K562 (cell line): ENCODE results near the gene ZNF672. TPM values are rescaled to one million over a fixed set of nuclear protein-coding genes. Genes with fewer than 3 reads are reported as not detected.

Experiments
- ARID3B ChIP-seq: fragments of 250-450 bp; sonication (Bioruptor Pico); IDR thresholded peaks from 2 replicates; pipeline ENCODE4 v1.4.0; 2020; ENCODE audit warnings: borderline replicate concordance
- ATF3 ChIP-seq, 2 experiments: fragments of 450-650 bp in 1 of 2; sonication (generic) in 1 of 2; formaldehyde crosslinking in 1 of 2; IDR thresholded peaks in 1 of 2; conservative IDR thresholded peaks in 1 of 2; 2 replicates each; pipeline versions ENCODE4 v1.6.1 to v1.8.1; 2016 to 2023; ENCODE audit warnings: mild to moderate bottlenecking in 2 of 2, moderate library complexity in 2 of 2, inconsistent platforms in 1 of 2, missing genetic modification reagents in 1 of 2
- CEBPZ ChIP-seq: fragments of 150-350 bp; IDR thresholded peaks from 2 replicates; pipeline ENCODE4 v1.6.1; 2014; ENCODE audit warnings: low read depth, mild to moderate bottlenecking, low read length, borderline replicate concordance
- EP400 ChIP-seq: fragments of 450-650 bp; IDR thresholded peaks from 2 replicates; pipeline ENCODE4 v1.6.1; 2017; ENCODE audit warnings: antibody characterized with exemption, mild to moderate bottlenecking, moderate library complexity
- GABPB1 ChIP-seq: sonication (generic); formaldehyde crosslinking; IDR thresholded peaks from 2 replicates; pipeline ENCODE4 v1.8.0; 2022; ENCODE audit warnings: mild to moderate bottlenecking, missing genetic modification reagents
- GTF3C2 ChIP-seq: IDR thresholded peaks from 3 replicates; pipeline ENCODE4 v1.6.1; 2011; ENCODE audit warnings: borderline replicate concordance, mild to moderate bottlenecking, moderate library complexity; ENCODE audit not compliant: insufficient read length; ENCODE audit errors: extremely low read depth
- HNRNPH1 ChIP-seq: fragments of 200-400 bp; formaldehyde crosslinking; optimal IDR thresholded peaks from 2 replicates; pipeline ENCODE3; 2017; ENCODE audit warnings: low read depth, mild to moderate bottlenecking, low read length, moderate library complexity
- MCM7 ChIP-seq, 2 experiments: fragments of 450-650 bp; IDR thresholded peaks; 2 replicates each; pipeline ENCODE4 v1.6.1; 2016 to 2018
- MEF2D ChIP-seq: conservative IDR thresholded peaks from 2 replicates; pipeline ENCODE4 v1.6.1; 2016; ENCODE audit warnings: low read depth, missing genetic modification characterization, missing compliant biosample characterization
- MEIS2 ChIP-seq: fragments of 450-650 bp; IDR thresholded peaks from 2 replicates; pipeline ENCODE4 v1.6.1; 2014; ENCODE audit warnings: mild to moderate bottlenecking; ENCODE audit not compliant: partially characterized antibody
- TBP ChIP-seq: optimal IDR thresholded peaks from 2 replicates; pipeline ENCODE3; 2011; ENCODE audit warnings: low read depth, low read length, improper control_type of control experiment
- THAP12 ChIP-seq: fragments of 250-450 bp; sonication (Bioruptor Pico); IDR thresholded peaks from 2 replicates; pipeline ENCODE4 v1.9.0; 2021; ENCODE audit warnings: mild to moderate bottlenecking, inconsistent platforms
- XRCC5 ChIP-seq: fragments of 200-400 bp; formaldehyde crosslinking; IDR thresholded peaks from 2 replicates; pipeline ENCODE4 v1.6.1; 2017; ENCODE audit warnings: low read depth, mild to moderate bottlenecking, low read length
- ZBTB17 ChIP-seq: fragments of 450-650 bp; formaldehyde crosslinking; IDR thresholded peaks from 2 replicates; pipeline ENCODE4 v1.4.0; 2020; ENCODE audit warnings: mild to moderate bottlenecking
- ZNF12 ChIP-seq: sonication (generic); formaldehyde crosslinking; IDR thresholded peaks from 2 replicates; pipeline ENCODE4 v1.4.0; 2020; ENCODE audit warnings: mild to moderate bottlenecking, missing genetic modification reagents
- ZNF586 ChIP-seq: fragments of 450-650 bp; formaldehyde crosslinking; conservative IDR thresholded peaks from 2 replicates; pipeline ENCODE4 v1.4.0; 2020; ENCODE audit warnings: mild to moderate bottlenecking, moderate library complexity
- polyA plus RNA-seq, 8 experiments: library from polyadenylated mRNA; depleted of rRNA in 4 of 8; stranded (reverse) in 5 of 8; unstranded in 3 of 8; fragments of >200 nt; fragmentation: Nextera tagmentation in 2 of 8; fragmentation: Illumina TruSeq in 1 of 8; extraction: Ambion mirVana in 2 of 8; extraction: Trizol in 1 of 8; gene quantifications; 2 replicates each; pipeline versions ENCODE4 v1.2.1 to v1.2.3, GENCODE V29; 2011 to 2014; ENCODE audit warnings: inconsistent platforms in 1 of 8, missing spikeins in 1 of 8
- total RNA-seq, 7 experiments: library from RNA; depleted of rRNA in 6 of 7; stranded (reverse); fragments of >200 nt in 6 of 7; fragmentation: Illumina TruSeq in 2 of 7; extraction: Trizol in 2 of 7; gene quantifications; 2 replicates each; pipeline versions ENCODE4 v1.2.1 to v1.2.3, GENCODE V29; 2011 to 2021; ENCODE audit warnings: low replicate concordance in 1 of 7

ZNF672 gene
- total and polyA plus RNA-seq, 9 of the 15 experiments (the other 6 are each of a cell fraction or from before 2014, with no cell fraction given): 1.9 to 57.9 (median 24.1) TPM

- TF ChIP-seq GTF3C2 (peak; percentile 77), TBP (peak; percentile 98), ZNF12 (no peak), EP400 (peak; percentile 5; the same call in 1 of the 2 replicates), CEBPZ (no peak), ZBTB17 (CRISPR knock-in tag) (no peak), ZNF586 (CRISPR knock-in tag) (0 out of 2 replicates have a peak, but pooled peaks have one; percentile 12), THAP12 (CRISPR knock-in tag) (no peak; the same call in 1 of the 2 replicates), MCM7 (IDR thresholded peaks at IDR 0.05) (no peak), HNRNPH1 (no peak), ARID3B (CRISPR knock-in tag) (no peak), XRCC5 (peak; percentile 70), MEIS2 (no peak), MEF2D (0 out of 2 replicates have a peak, but pooled peaks have one; percentile 34), ATF3 (IDR thresholded peaks at IDR 0.05) (peak; percentile 85), ATF3 (CRISPR knock-in tag; conservative IDR thresholded peaks at IDR 0.05) (peak; percentile 76), GABPB1 (CRISPR knock-in tag) (peak; percentile 70; the same call in 1 of the 2 replicates)
Observed at GRCh38 chr1:248873993-248874533, 36.0 kb downstream of the ZNF672 start (continued).
